K562 (cell line): Measurements from ENCODE around the gene PKD1. TPM values are rescaled to one million over a fixed set of nuclear protein-coding genes. Genes with fewer than 3 reads are reported as not detected.

Experiments
- ATAC-seq: fragments of 200-7000 bp; cut with Tn5 transposase; 3 replicates; pipeline ENCODE4 v1.9.1; 2020; ENCODE audit warnings: moderate library complexity
- BruUV-seq: library from RNA; stranded (reverse); fragments of 400-500 nt; replicated peaks from 2 replicates; lab custom pipeline; 2021; lab: Mats Ljungman, UMichigan
- CTCF ChIA-PET: fragments of 300-600 bp; formaldehyde crosslinking; extraction: SDS; loops from one replicate; lab custom pipeline; 2021; ENCODE audit warnings: low intra/inter-chr PET ratio; lab: Yijun Ruan, JAX
- POLR2A ChIA-PET: fragments of 300-600, 350-650 bp; sonication (Branson Sonifier 250); formaldehyde crosslinking; extraction: SDS; loops from one replicate; lab custom pipeline; 2021; ENCODE audit warnings: antibody characterized with exemption, inconsistent platforms; lab: Yijun Ruan, JAX
- DNase-seq, 4 experiments: peaks; one replicate each; pipeline versions ENCODE4 v3.0.0 to v3.0.0-alpha.2; 2011 to 2018; ENCODE audit warnings: low spot score in 3 of 4, mixed read lengths in 3 of 4; ENCODE audit errors: extremely low read depth in 1 of 4
- FAIRE-seq: peaks from 2 replicates; lab custom pipeline; 2011; peaks lifted over from hg19 to GRCh38; lab: Jason Lieb, UNC
- H2AFZ ChIP-seq: 2 replicates; pipeline ENCODE4 v1.6.0; 2011; ENCODE audit warnings: low read depth, low read length, control low read depth, inconsistent platforms
- H3K27ac ChIP-seq: fragments of 200-600 bp; 3 replicates; pipeline ENCODE4 v1.8.0; 2011; ENCODE audit warnings: low read depth, mild to moderate bottlenecking, control low read depth, inconsistent platforms, low read length, moderate library complexity, mixed read lengths; ENCODE audit errors: extremely low read depth
- H3K27me3 ChIP-seq, 2 experiments: fragments of 300-600 bp in 1 of 2; 2 replicates in 1 of 2; 3 replicates in 1 of 2; pipeline versions ENCODE4 v1.6.0 to v1.8.0; 2011; ENCODE audit warnings: inconsistent platforms in 2 of 2, low read length in 2 of 2, mild to moderate bottlenecking in 1 of 2, mixed read lengths in 1 of 2, moderate library complexity in 1 of 2; ENCODE audit not compliant: control insufficient read depth in 2 of 2, insufficient read depth in 2 of 2
- H3K36me3 ChIP-seq: fragments of 300-600 bp; 3 replicates; pipeline ENCODE4 v1.8.0; 2011; ENCODE audit warnings: mild to moderate bottlenecking, low read length, inconsistent platforms; ENCODE audit not compliant: control insufficient read depth, insufficient read depth
- H3K4me1 ChIP-seq, 2 experiments: fragments of 200-600 bp in 1 of 2; replicated peaks in 1 of 2; 2 replicates in 1 of 2; 3 replicates in 1 of 2; pipeline versions ENCODE4 v1.5.1 to v1.8.0; 2011; ENCODE audit warnings: inconsistent platforms in 2 of 2, low read length in 2 of 2, mild to moderate bottlenecking in 1 of 2, mixed read lengths in 1 of 2, moderate library complexity in 1 of 2; ENCODE audit not compliant: control insufficient read depth in 2 of 2, insufficient read depth in 2 of 2
- H3K4me2 ChIP-seq: 2 replicates; pipeline ENCODE4 v1.6.1; 2011; ENCODE audit warnings: low read length, control low read depth, inconsistent platforms, mixed read lengths; ENCODE audit not compliant: insufficient read depth
- H3K4me3 ChIP-seq: fragments of 200-600 bp; sonication (generic), shearing (Covaris generic); 2 replicates; pipeline ENCODE4 v1.5.1; 2016; ENCODE audit warnings: control low read depth, inconsistent platforms
- H3K79me2 ChIP-seq: fragments of 200-600 bp; 3 replicates; pipeline ENCODE4 v1.8.0; 2011; ENCODE audit warnings: low read length, inconsistent platforms; ENCODE audit not compliant: control insufficient read depth, insufficient read depth
- H3K9ac ChIP-seq, 2 experiments: 2 replicates each; pipeline versions ENCODE4 v1.6.0 to v1.6.1; 2011; ENCODE audit warnings: low read depth in 2 of 2, low read length in 2 of 2, control low read depth in 1 of 2, inconsistent platforms in 1 of 2, mild to moderate bottlenecking in 1 of 2, mixed read lengths in 1 of 2; ENCODE audit not compliant: insufficient read depth in 1 of 2
- H3K9me1 ChIP-seq: one replicate; pipeline ENCODE4 v1.6.0; 2011; ENCODE audit warnings: inconsistent platforms, mild to moderate bottlenecking, low read length, moderate library complexity; ENCODE audit not compliant: control insufficient read depth, insufficient read depth
- H3K9me3 ChIP-seq: replicated peaks from 2 replicates; pipeline ENCODE4 v1.5.1; 2011; ENCODE audit warnings: low read depth, low read length, inconsistent platforms; ENCODE audit not compliant: control insufficient read depth, insufficient read depth
- H4K20me1 ChIP-seq: replicated peaks from 2 replicates; pipeline ENCODE4 v1.6.1; 2011; ENCODE audit warnings: low read length, inconsistent platforms, mixed read lengths; ENCODE audit not compliant: control insufficient read depth, insufficient read depth
- CREB1 ChIP-seq, 2 experiments: sonication (generic) in 1 of 2; formaldehyde crosslinking in 1 of 2; IDR thresholded peaks; 2 replicates each; pipeline versions ENCODE4 v1.6.1 to v1.8.0; 2012 to 2022; ENCODE audit warnings: inconsistent platforms in 1 of 2, mild to moderate bottlenecking in 1 of 2, missing genetic modification reagents in 1 of 2, moderate library complexity in 1 of 2
- FIP1L1 ChIP-seq: fragments of 200-400 bp; formaldehyde crosslinking; IDR thresholded peaks from 2 replicates; pipeline ENCODE4 v1.6.1; 2018; ENCODE audit warnings: mild to moderate bottlenecking, low read depth, low read length; ENCODE audit not compliant: poor library complexity, severe bottlenecking
- FOXA1 ChIP-seq: fragments of 450-650 bp; IDR thresholded peaks from 2 replicates; pipeline ENCODE4 v1.6.1; 2016; ENCODE audit warnings: mild to moderate bottlenecking, borderline replicate concordance
- FOXK2 ChIP-seq, 2 experiments: fragments of 450-650 bp; IDR thresholded peaks in 1 of 2; conservative IDR thresholded peaks in 1 of 2; 2 replicates each; pipeline ENCODE4 v1.6.1; 2016; ENCODE audit warnings: low read depth in 2 of 2, mild to moderate bottlenecking in 1 of 2
- HNRNPH1 ChIP-seq: fragments of 200-400 bp; formaldehyde crosslinking; optimal IDR thresholded peaks from 2 replicates; pipeline ENCODE3; 2017; ENCODE audit warnings: low read depth, mild to moderate bottlenecking, low read length, moderate library complexity
- MYC ChIP-seq, 2 experiments: fragments of 250-450 bp in 1 of 2; sonication (Bioruptor Pico) in 1 of 2; IDR thresholded peaks; 2 replicates each; pipeline versions ENCODE4 v1.5.1 to v1.6.1; 2012 to 2021; ENCODE audit warnings: low read depth in 2 of 2, borderline replicate concordance in 1 of 2, improper control_type of control experiment in 1 of 2, low read length in 1 of 2, mild to moderate bottlenecking in 1 of 2, moderate library complexity in 1 of 2
- NR2C2 ChIP-seq, 2 experiments: fragments of 200-800 bp in 1 of 2; sonication (Bioruptor generic) in 1 of 2; sonication (generic) in 1 of 2; formaldehyde crosslinking in 1 of 2; IDR thresholded peaks; 2 replicates each; pipeline versions ENCODE4 v1.6.1 to v1.8.0; 2016 to 2022; ENCODE audit warnings: mild to moderate bottlenecking in 1 of 2, missing compliant biosample characterization in 1 of 2, missing genetic modification characterization in 1 of 2, missing genetic modification reagents in 1 of 2
- SETDB1 ChIP-seq: IDR thresholded peaks from one replicate; pipeline ENCODE4 v1.6.1; 2012; ENCODE audit warnings: low read length, control low read depth, inconsistent platforms
- SMARCE1 ChIP-seq: fragments of 450-650 bp; IDR thresholded peaks from 2 replicates; pipeline ENCODE4 v1.7.1; 2016; ENCODE audit warnings: mild to moderate bottlenecking
- ZBTB7A ChIP-seq: IDR thresholded peaks from 2 replicates; pipeline ENCODE4 v1.6.1; 2011; ENCODE audit warnings: low read depth, mild to moderate bottlenecking, low read length, moderate library complexity, borderline replicate concordance; ENCODE audit not compliant: control insufficient read depth
- ZNF165 ChIP-seq: fragments of 250-450 bp; sonication (Bioruptor Pico); IDR thresholded peaks from 2 replicates; pipeline ENCODE4 v1.4.0; 2020; ENCODE audit warnings: borderline replicate concordance
- ZNF76 ChIP-seq: fragments of 250-450 bp; sonication (Bioruptor Pico); IDR thresholded peaks from 2 replicates; pipeline ENCODE4 v1.4.0; 2020; ENCODE audit warnings: mild to moderate bottlenecking, moderate library complexity, borderline replicate concordance
- WGBS: fragments of 100-300 bp; shearing (Covaris generic); methylation state at CpG from one replicate; pipeline ENCODE4 v1.1.6; 2016; ENCODE audit warnings: low coverage, mixed read lengths; ENCODE audit not compliant: insufficient coverage; ENCODE audit errors: missing lambda C conversion rate; 5-methylcytosine and 5-hydroxymethylcytosine counted together
- in situ Hi-C: fragments of 300-500 bp; cut with MboI; formaldehyde crosslinking; loops from 4 replicates; pipeline ENCODE4 v1.15.0; 2018; ENCODE audit warnings: inconsistent platforms, mixed read lengths
- intact Hi-C: fragments of 100-400 bp; cut with micrococcal nuclease; formaldehyde crosslinking; loops from 2 replicates; pipeline ENCODE4 v1.14.2; 2022
- polyA plus RNA-seq, 8 experiments: library from polyadenylated mRNA; depleted of rRNA in 4 of 8; stranded (reverse) in 5 of 8; unstranded in 3 of 8; fragments of >200 nt; fragmentation: Nextera tagmentation in 2 of 8; fragmentation: Illumina TruSeq in 1 of 8; extraction: Ambion mirVana in 2 of 8; extraction: Trizol in 1 of 8; gene quantifications; 2 replicates each; pipeline versions ENCODE4 v1.2.1 to v1.2.3, GENCODE V29; 2011 to 2014; ENCODE audit warnings: inconsistent platforms in 1 of 8, missing spikeins in 1 of 8
- total RNA-seq, 7 experiments: library from RNA; depleted of rRNA in 6 of 7; stranded (reverse); fragments of >200 nt in 6 of 7; fragmentation: Illumina TruSeq in 2 of 7; extraction: Trizol in 2 of 7; gene quantifications; 2 replicates each; pipeline versions ENCODE4 v1.2.1 to v1.2.3, GENCODE V29; 2011 to 2021; ENCODE audit warnings: low replicate concordance in 1 of 7
- TF ChIP-seq, protein P1 (sequence below): sonication (generic); formaldehyde crosslinking; IDR thresholded peaks from 2 replicates; pipeline ENCODE4 v1.8.0; 2022; ENCODE audit warnings: mild to moderate bottlenecking, missing genetic modification reagents
- TF ChIP-seq, protein P2 (sequence below), 2 experiments: fragments of 450-650 bp in 1 of 2; sonication (generic) in 1 of 2; formaldehyde crosslinking; conservative IDR thresholded peaks; 2 replicates each; pipeline versions ENCODE4 v1.4.0 to v1.8.1; 2020 to 2022; ENCODE audit warnings: mild to moderate bottlenecking in 1 of 2, missing genetic modification reagents in 1 of 2

PKD1 gene
- total and polyA plus RNA-seq, 9 of the 15 experiments (the other 6 are each of a cell fraction or from before 2014, with no cell fraction given) = 0.23 to 93.5 (median 12.6) TPM

DNA sequence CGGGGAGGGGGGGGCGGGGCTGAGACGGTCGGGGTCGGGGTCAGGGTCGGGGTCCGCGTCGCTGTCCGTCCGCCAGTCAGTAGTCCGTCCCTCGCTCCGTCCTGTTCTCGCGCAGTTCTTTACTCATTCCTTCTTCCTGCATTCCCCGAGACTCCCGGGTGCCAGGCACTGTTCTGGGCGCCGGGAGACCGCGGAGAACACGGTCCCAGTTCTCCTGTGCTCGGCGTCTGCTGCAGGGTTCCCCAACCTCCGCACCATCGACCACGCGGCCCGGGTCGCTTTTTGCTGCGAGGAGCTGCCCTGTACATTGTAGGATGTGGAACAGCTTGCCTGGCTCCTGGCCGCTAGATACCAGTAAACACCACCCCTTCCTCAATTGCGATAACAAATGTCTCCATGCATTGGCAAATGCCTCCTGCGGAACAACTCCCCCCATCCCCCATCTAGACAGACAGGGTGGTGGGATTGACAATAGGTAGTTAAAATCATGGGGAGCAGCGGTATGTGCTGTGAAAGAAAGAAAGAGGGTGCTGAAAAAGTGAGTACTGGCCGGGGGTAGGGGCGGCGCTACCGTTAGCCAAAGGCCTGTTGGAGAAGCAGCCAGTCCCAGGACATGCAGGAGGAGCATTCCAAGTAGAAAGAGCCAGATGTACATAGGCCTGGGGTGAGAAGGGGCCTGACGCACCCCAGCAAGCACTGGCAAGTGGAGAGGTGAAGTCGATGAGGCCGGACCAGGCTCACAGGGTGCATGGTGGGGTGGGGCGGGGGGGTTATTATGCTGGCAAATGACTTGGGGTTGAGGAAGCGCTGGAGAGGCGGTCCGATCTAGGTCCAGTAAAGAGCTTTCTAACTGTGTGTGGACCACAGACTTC, 20.5 kb upstream of the PKD1 start:
- intact Hi-C loops = loop anchor here (2.0 kb wide), 1 partner anchor 95 kb away; the partner anchor contains the start of gene ECI1
- 0 out of 2 replicates have a peak, but pooled peaks have one; percentile 27 for TF ChIP-seq ZNF76 (CRISPR knock-in tag)
- no peak for TF ChIP-seq SETDB1
- TF ChIP-seq, protein P1, sequence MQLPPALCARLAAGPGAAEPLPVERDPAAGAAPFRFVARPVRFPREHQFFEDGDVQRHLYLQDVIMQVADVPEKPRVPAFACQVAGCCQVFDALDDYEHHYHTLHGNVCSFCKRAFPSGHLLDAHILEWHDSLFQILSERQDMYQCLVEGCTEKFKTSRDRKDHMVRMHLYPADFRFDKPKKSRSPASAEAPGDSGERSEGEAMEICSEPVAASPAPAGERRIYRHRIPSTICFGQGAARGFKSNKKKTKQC (CRISPR knock-in tag) = peak; percentile 20; the same call in 1 of the 2 replicates
- no peak for TF ChIP-seq FIP1L1
- no peak for TF ChIP-seq CREB1 (IDR thresholded peaks at IDR 0.05)
- TF ChIP-seq CREB1 (CRISPR knock-in tag; IDR thresholded peaks at IDR 0.05) = peak; percentile 23; the same call in 1 of the 2 replicates
- 0 out of 4 replicates have a peak, but pooled peaks of 1 of the 2 experiments have one; percentile 31 for TF ChIP-seq FOXK2 (conservative IDR thresholded peaks at IDR 0.05 in 1 of 2, IDR thresholded peaks at IDR 0.05 in 1 of 2; ENCODE audit: low read depth in 2 of 2)
- TF ChIP-seq, protein P2, sequence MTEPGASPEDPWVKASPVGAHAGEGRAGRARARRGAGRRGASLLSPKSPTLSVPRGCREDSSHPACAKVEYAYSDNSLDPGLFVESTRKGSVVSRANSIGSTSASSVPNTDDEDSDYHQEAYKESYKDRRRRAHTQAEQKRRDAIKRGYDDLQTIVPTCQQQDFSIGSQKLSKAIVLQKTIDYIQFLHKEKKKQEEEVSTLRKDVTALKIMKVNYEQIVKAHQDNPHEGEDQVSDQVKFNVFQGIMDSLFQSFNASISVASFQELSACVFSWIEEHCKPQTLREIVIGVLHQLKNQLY (CRISPR knock-in tag; conservative IDR thresholded peaks at IDR 0.05) = 0 out of 4 replicates have a peak, but pooled peaks of 1 of the 2 experiments have one; percentile 14
- TF ChIP-seq ZBTB7A = peak; percentile 50
- TF ChIP-seq SMARCE1 = peak; percentile 51; the same call in 1 of the 2 replicates
- TF ChIP-seq HNRNPH1 = no peak
- no peak for TF ChIP-seq FOXA1
- 0 out of 2 replicates have a peak, but pooled peaks have one; percentile 10 for TF ChIP-seq MYC (IDR thresholded peaks at IDR 0.05; ENCODE audit: low read depth, low read length)
- no peak for TF ChIP-seq MYC (CRISPR knock-in tag; IDR thresholded peaks at IDR 0.05; ENCODE audit: borderline replicate concordance, low read depth)
- TF ChIP-seq ZNF165 (CRISPR knock-in tag) = 0 out of 2 replicates have a peak, but pooled peaks have one; percentile 22
- TF ChIP-seq NR2C2 (CRISPR knock-in tag; IDR thresholded peaks at IDR 0.05) = 0 out of 2 replicates have a peak, but pooled peaks have one; percentile 9
- TF ChIP-seq NR2C2 (tag; IDR thresholded peaks at IDR 0.05) = no peak

More for the DNA sequence above, 20.5 kb upstream of the PKD1 start:
- POLR2A ChIA-PET = interaction anchor here (0.6 to 5.1 kb wide), 69 partner anchors 11 to 1546 kb away, joined by 3 to 77 read pairs (median 4); partner anchors contain the start of genes BRICD5, ECI1, FAHD1 and MLST8
- Histone ChIP-seq H3K4me1 (peaks cover 15 to 62% of the 10 kb centered on the region in 2 experiments; a peak in 4 of 5 replicates), H3K4me3 (peak overlapping the region; percentile 55), H3K9me1 (peaks cover 13% of the 10 kb centered on the region), H3K9me3 (no peaks in the 10 kb centered on the region), H3K4me2 (peak overlapping the region; percentile 94), H3K27ac (peak overlapping the region; percentile 78), H3K79me2 (peaks cover 93% of the 10 kb centered on the region), H3K9ac (peak overlapping the region; percentile 91 to 99), H3K27me3 (no peaks in the 10 kb centered on the region), H4K20me1 (peaks cover 45% of the 10 kb centered on the region), H3K36me3 (peaks cover 57% of the 10 kb centered on the region), H2AFZ (peak overlapping the region; percentile 52)
- no TSS peak for BruUV-seq
- ATAC-seq = no peak
- no peak for FAIRE-seq
- CTCF ChIA-PET = no interaction called here
- in situ Hi-C loops = no loop called here
- under 1% methylated on average over 33 of the region's 47 CpGs for WGBS
- peak; percentile 30 to 64 (median 35) for DNase-seq
